Colonic mucosa (tissue), 4 donors: ENCODE results near the gene PRR5L. TPM values are rescaled to one million over a fixed set of nuclear protein-coding genes. Genes with fewer than 3 reads are reported as not detected.

Source experiments
- DNase-seq: peaks from one replicate; pipeline ENCODE4 v3.0.0-alpha.2; 2020
- H3K27ac ChIP-seq: fragments of 200-600 bp; one replicate; pipeline ENCODE4 v1.8.0; 2021
- H3K27me3 ChIP-seq: fragments of 200-600 bp; one replicate; pipeline ENCODE4 v1.8.0; 2021
- H3K36me3 ChIP-seq: fragments of 200-600 bp; one replicate; pipeline ENCODE4 v1.8.0; 2021
- H3K4me1 ChIP-seq: fragments of 200-600 bp; one replicate; pipeline ENCODE4 v1.8.0; 2021; ENCODE audit warnings: mild to moderate bottlenecking
- H3K4me3 ChIP-seq: fragments of 200-600 bp; one replicate; pipeline ENCODE4 v1.8.0; 2021
- H3K9ac ChIP-seq, 2 donors: one replicate each; pipeline ENCODE4 v1.7.0; 2013; ENCODE audit warnings: control low read depth in 2 of 2, low read depth in 2 of 2, low read length in 2 of 2
- H3K9me3 ChIP-seq: fragments of 200-600 bp; one replicate; pipeline ENCODE4 v1.8.0; 2021
- intact Hi-C: fragments of 100-400 bp; cut with DNase I; formaldehyde crosslinking; loops from one replicate; pipeline ENCODE4 v1.14.1; 2022
- total RNA-seq, 2 donors: library from RNA; stranded (reverse); fragmentation: NEBNext Ultra II Directional in 1 of 2; extraction: Animal tissue kit (Norgen Biotek cat#: 25700) in 1 of 2; gene quantifications; one replicate each; pipeline ENCODE4 v1.2.1, GENCODE V29; 2021
- TF ChIP-seq, protein P1 (sequence below): fragments of 200-600 bp; IDR thresholded peaks from one replicate; pipeline ENCODE4 v1.8.0; 2022; ENCODE audit warnings: antibody characterized with exemption, mild to moderate bottlenecking
- donor health status: healthy.
- donor health status: DM: no; HTN: no; CAD: no.
- donor health status: DM: no; HTN: no; CAD: no.

PRR5L gene
- total RNA-seq, 2 donors from 2014 or later = 80.9 to 169 TPM

DNA sequence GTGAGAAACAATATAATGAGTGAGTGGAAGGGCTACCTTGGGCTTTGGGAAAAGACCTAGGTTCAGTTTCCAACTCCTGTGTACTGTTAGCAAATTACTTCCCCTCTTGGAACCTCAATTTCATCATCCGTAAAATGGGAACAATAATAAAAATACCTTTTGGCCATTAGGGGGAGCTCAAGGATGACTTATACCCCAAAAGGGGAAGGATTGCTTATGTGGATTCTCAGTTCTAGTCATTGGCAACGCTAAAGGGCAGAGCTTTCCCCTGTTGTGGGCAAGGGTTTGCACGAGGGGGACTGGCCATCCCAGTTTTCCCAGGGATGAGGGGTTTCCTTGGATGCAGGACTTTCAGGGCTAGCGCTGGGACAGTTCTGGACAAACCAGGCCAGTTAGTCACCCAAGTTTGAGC lies 3.8 kb upstream of the PRR5L start:
- no peaks in the 10 kb centered on the region for H3K4me1 ChIP-seq
- H3K36me3 ChIP-seq = no peaks in the 10 kb centered on the region
- H3K9ac ChIP-seq = no peak overlapping the region
- no peaks in the 10 kb centered on the region for H3K27me3 ChIP-seq
- DNase-seq = no peak
- TF ChIP-seq, protein P1, sequence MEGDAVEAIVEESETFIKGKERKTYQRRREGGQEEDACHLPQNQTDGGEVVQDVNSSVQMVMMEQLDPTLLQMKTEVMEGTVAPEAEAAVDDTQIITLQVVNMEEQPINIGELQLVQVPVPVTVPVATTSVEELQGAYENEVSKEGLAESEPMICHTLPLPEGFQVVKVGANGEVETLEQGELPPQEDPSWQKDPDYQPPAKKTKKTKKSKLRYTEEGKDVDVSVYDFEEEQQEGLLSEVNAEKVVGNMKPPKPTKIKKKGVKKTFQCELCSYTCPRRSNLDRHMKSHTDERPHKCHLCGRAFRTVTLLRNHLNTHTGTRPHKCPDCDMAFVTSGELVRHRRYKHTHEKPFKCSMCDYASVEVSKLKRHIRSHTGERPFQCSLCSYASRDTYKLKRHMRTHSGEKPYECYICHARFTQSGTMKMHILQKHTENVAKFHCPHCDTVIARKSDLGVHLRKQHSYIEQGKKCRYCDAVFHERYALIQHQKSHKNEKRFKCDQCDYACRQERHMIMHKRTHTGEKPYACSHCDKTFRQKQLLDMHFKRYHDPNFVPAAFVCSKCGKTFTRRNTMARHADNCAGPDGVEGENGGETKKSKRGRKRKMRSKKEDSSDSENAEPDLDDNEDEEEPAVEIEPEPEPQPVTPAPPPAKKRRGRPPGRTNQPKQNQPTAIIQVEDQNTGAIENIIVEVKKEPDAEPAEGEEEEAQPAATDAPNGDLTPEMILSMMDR = peak; percentile 43
- no peak overlapping the region for H3K27ac ChIP-seq
- intact Hi-C loops = loop anchor here (2.0 to 10.0 kb wide), 3 partner anchors 85 to 200 kb away; no protein-coding TSS in a partner anchor
- H3K9me3 ChIP-seq = no peaks in the 10 kb centered on the region
- H3K4me3 ChIP-seq = no peak overlapping the region

DNA sequence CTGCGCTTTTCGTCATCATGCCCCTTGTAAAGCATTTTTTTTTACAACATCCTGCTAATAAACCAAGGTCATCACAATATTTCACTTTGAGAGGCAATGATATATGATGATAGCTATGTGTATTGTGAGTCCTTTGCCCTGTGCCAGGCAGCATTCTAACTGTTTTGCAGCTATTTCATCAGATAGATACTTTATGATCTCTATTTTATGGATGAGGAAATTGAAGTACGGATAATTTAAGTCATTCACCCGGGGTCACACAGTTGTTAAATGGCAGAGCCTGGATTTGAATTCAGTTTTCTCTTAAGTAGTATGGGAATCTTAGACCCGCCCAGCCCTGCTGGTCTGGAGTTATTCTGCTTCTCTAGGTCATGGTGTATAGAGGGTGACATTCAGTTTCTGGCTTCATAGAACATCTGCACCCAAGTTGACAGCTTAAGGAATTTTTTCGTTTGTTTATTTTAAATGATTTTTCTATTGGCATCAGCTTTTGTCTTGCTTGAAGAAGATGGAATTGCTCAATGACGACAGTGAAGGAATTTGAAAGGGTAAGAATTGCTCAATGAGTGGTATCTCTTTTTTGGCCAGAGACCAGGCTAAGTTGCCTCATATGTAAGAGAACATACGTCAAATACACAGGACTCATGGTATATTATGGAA lies 926 bp downstream of the PRR5L start:
- intact Hi-C loops = loop anchor here (10.0 kb wide), 1 partner anchor 158 kb away; no protein-coding TSS in a partner anchor
- H3K9me3 ChIP-seq = no peaks in the 10 kb centered on the region
- H3K4me1 ChIP-seq = peaks cover 3% of the 10 kb centered on the region
- H3K36me3 ChIP-seq = no peaks in the 10 kb centered on the region
- H3K4me3 ChIP-seq = no peak overlapping the region
- no peaks in the 10 kb centered on the region for H3K27me3 ChIP-seq
- H3K9ac ChIP-seq = peak overlapping the region in 1 of 2 donors; percentile 61
- DNase-seq = peak; percentile 43
- TF ChIP-seq, protein P1 = no peak
- H3K27ac ChIP-seq = no peak overlapping the region

DNA sequence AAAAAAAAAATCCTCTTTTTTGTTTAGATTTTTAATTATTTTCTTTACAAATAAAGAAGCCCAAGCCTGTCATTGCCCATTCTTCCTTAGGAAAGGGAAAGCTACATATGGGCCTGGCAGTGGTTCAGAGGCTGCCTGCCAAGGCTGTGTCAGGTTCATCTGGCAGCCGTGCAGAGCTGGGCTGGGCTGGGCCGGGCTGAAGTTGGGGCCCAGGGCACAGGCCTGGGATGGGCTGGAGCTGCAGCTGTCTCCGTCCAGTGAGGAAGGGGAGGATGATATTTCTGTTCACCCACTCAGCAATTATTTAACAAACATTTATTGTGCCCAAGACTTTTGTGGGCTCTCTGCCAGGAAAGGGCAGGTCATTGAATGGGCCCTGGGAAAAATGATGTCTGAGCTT lies 4.6 kb downstream of the PRR5L start:
- TF ChIP-seq, protein P1 = no peak
- H3K27me3 ChIP-seq = no peaks in the 10 kb centered on the region
- H3K36me3 ChIP-seq = no peaks in the 10 kb centered on the region
- H3K4me1 ChIP-seq = peaks cover 3% of the 10 kb centered on the region
- no peaks in the 10 kb centered on the region for H3K9me3 ChIP-seq
- no peak overlapping the region for H3K27ac ChIP-seq
- H3K4me3 ChIP-seq = no peak overlapping the region
- DNase-seq = peak; percentile 88
- no peak overlapping the region for H3K9ac ChIP-seq
- intact Hi-C loops = no loop called here

DNA sequence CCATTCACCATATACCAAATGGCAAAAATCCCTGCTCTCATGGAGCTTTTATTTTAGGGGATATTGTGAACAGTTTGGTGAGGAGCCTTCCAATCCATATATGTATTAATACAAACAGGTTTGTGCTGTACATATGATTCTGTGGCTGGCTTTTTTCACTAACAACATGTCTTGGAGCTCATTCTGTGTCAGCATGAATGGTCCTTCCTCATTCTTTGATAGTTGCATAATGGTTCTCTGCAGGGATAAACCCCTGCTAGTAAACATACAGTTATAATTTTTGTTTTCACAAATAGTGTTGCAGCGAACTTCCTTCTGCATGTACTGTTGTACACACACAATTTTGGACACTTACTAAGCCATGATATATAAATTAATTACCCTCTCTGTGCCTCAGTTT lies 8.3 kb downstream of the PRR5L start:
- TF ChIP-seq, protein P1 = no peak

DNA sequence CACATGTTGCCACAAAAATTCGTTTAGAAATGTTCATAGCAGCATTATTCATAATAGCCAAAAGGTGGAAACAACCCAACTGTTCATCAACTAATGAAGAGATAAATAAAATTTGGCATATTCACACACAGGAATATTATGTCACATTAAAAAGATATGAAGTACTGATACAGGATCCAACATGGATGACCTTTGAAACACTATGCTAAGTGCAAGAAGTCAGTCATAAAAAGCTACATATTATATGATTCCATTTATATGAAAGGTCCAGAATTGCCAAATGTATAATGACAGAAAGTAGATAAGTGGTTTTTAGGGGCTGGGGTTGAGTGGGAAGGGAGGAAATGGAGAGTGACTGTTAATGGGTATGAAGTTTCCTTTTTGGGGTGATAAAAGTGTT lies 9.0 kb downstream of the PRR5L start:
- Histone ChIP-seq H3K9ac (no peak overlapping the region), H3K9me3 (no peaks in the 10 kb centered on the region), H3K4me1 (peaks cover 3% of the 10 kb centered on the region), H3K27me3 (no peaks in the 10 kb centered on the region), H3K4me3 (no peak overlapping the region), H3K36me3 (no peaks in the 10 kb centered on the region), H3K27ac (no peak overlapping the region)
- no peak for DNase-seq
- TF ChIP-seq, protein P1 = no peak
- intact Hi-C loops = no loop called here

More for the DNA sequence above, 8.3 kb downstream of the PRR5L start:
- no peak overlapping the region for H3K27ac ChIP-seq
- intact Hi-C loops = no loop called here
- H3K9me3 ChIP-seq = no peaks in the 10 kb centered on the region
- H3K4me1 ChIP-seq = peaks cover 3% of the 10 kb centered on the region
- peak; percentile 15 for DNase-seq
- no peak overlapping the region for H3K4me3 ChIP-seq
- no peaks in the 10 kb centered on the region for H3K36me3 ChIP-seq
- no peaks in the 10 kb centered on the region for H3K27me3 ChIP-seq
- no peak overlapping the region for H3K9ac ChIP-seq
